Tracheal epithelial cell (primary cell): Measurements from ENCODE around the gene PLCD1. TPM values are rescaled to one million over a fixed set of nuclear protein-coding genes. Genes with fewer than 3 reads are reported as not detected.

ENCODE experiments used
- total RNA-seq: library from RNA; depleted of rRNA; stranded (reverse); fragments of >200 nt; gene quantifications from 2 replicates; pipeline ENCODE4 v1.2.1, GENCODE V29; 2014

Gene PLCD1
- 40.7 and 52.3 TPM in 2 replicates for total RNA-seq

DNA sequence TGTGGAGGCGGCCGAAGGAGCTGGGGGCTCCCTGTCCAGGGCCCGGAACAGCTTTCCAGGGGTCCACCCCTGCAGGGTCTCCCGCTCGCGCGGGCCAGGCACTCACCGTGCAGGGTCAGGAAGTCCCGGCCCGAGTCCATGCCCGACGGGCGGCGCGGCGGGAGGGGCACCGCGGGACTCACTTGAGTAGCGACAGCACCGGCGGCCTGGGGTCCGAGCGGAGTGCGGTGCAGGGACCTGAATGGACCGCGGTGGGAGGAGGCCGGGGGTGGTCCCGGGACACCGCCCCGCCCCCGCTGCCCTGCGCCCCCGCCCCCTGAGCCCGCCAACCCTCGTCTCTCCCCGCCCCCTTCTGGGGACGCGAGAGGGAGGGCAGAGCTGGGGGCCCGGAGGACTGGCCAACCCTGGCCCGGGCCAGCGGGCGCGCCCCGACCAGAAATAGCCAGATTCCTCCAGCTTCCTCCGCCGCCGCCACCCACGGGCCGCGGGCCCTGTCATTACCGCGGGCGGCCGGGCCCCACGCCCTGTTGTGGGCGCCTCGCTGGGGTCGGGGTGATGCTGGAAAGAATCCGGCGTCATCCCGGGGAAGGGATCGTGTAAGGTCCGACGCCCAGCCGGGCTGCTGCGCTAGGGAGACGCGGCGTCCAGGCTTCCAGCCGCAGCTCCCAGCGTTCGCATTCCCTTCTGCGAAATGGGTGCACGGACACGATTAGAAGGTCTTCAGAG lies at the start of gene PLCD1:
TSS of gene PLCD1 (minus strand) at position 243 of the 726 bp plus-strand sequence. CDS start at position 140, 103 bp downstream.

DNA sequence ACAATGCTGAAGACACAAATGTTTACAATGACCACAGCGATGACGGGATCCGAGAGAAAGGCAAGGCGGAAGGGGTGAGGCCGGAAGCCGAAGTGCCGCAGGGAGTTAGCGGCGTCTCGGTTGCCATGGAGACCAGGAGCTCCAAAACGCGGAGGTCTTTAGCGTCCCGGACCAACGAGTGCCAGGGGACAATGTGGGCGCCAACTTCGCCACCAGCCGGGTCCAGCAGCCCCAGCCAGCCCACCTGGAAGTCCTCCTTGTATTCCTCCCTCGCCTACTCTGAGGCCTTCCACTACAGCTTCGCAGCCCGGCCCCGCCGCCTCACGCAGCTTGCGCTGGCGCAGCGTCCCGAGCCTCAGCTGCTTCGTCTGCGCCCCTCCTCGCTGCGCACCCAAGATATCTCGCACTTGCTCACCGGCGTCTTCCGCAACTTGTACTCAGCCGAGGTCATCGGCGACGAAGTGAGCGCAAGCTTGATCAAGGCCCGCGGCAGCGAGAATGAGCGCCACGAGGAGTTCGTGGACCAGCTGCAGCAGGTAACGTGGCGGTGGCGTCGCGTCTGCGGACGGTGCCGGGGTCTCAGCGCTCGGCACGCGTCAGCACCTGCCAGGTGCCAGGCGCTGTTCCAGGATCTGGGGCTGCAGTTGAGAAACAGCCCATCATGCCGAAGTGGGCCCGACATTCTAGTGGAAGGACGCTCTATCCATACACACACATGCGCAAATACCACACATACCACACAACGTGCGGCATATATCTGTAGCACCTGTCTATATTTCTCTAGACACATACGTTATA lies 9.9 kb upstream of the PLCD1 start, which contains the start of gene DLEC1:
TSS of gene DLEC1 (plus strand) at position 108 of the 798 bp plus-strand sequence. CDS start at position 126, 18 bp downstream.

DNA sequence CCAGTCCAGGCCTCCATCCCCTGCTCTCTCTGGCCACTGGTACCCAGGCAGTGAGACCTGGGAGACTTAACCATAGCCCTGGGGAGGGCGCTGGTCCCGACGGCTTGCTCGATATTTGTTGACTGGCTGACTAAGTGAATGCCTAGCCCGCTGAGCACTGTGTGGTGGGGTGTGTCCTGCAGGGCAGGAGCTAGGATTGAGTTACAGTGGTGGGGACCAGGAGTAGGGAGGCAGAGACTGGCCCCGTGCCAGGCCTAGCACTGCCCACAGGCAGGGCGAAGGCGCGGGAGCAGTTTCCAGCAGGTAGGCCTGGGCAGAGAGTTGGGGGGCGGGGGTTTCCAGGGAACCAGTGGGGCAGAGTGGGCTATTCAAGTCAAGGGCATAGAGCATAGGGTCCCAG lies 38.9 kb downstream of the PLCD1 start, which contains the start of gene VILL:
TSS of gene VILL (plus strand) at position 260 of the 400 bp plus-strand sequence. CDS start 2,887 bp downstream, outside the sequence.

Other genes starting within 250 kb of the PLCD1 start
- gene CTDSPL, start 167.8 kb downstream of the PLCD1 start, total RNA-seq, result 61.4 and 162 TPM in 2 replicates
- gene VILL, start 38.9 kb downstream of the PLCD1 start, total RNA-seq, result 25.5 and 213 TPM in 2 replicates
- gene DLEC1, start 9.6 kb upstream of the PLCD1 start, total RNA-seq, result not detected in 2 replicates
- gene ACAA1, start 107.5 kb upstream of the PLCD1 start, total RNA-seq, result 20.9 and 26.7 TPM in 2 replicates
- 22.0 and 34.2 TPM in 2 replicates for gene MYD88, start 109.0 kb upstream of the PLCD1 start, total RNA-seq
- gene OXSR1, start 135.9 kb upstream of the PLCD1 start, total RNA-seq, result 59.5 and 75.7 TPM in 2 replicates
- gene SLC22A13, start 236.2 kb upstream of the PLCD1 start, total RNA-seq, result 0.24 and 0.64 TPM in 2 replicates